NCI-H82 treated with DMSO at 0.1 percent for 48 hours (cell line): ENCODE measurements around the gene SWT1.
"Not testable (repeated sequence)": the region's sequence is repeated elsewhere in the genome, so short reads cannot be mapped to it uniquely, and the experiment has no call there.

Source experiments
- DNase-seq: peaks from one replicate; lab custom pipeline; 2025; ENCODE audit not compliant: unreplicated experiment; lab: John Stamatoyannopoulos, UW

SWT1 gene

DNA sequence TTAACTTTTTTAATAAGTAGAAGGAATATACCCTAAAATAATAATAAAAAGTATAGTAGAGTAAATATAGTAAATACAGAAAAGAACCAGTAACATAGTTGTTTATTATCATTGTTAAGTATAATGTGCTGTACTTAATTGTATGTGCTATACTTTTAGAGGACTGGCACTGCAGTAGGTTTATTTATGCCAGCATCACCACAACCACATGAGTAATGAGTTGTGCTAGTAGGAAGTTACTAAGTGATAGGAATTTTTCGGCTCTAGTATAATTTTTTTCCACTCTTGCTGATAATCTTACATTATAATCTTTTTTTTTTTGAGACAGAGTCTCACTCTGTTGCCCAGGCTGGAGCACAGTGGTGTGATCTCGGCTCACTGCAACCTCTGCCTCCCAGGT, 88.5 kb downstream of the SWT1 start:
- DNase-seq: no peak

DNA sequence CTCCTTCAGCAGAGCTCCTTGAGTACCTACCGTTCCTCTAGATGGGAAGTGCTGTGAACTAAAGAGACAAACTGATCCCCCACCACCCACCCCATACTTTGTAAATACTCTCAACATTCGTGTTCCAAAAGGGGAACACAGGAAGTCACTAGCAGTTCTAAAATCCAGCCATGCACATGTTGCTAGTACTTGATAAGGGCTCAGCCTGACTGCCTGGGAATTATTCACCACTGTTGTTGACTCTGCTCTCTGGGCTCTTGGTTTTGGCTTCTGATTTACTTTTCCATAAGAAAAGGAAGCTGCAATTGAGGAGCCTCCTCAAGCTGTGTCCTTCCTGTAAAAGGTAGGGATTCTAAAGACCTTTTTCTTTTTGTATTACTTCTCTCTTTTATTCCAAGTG, 92.6 kb downstream of the SWT1 start:
- DNase-seq: no peak

DNA sequence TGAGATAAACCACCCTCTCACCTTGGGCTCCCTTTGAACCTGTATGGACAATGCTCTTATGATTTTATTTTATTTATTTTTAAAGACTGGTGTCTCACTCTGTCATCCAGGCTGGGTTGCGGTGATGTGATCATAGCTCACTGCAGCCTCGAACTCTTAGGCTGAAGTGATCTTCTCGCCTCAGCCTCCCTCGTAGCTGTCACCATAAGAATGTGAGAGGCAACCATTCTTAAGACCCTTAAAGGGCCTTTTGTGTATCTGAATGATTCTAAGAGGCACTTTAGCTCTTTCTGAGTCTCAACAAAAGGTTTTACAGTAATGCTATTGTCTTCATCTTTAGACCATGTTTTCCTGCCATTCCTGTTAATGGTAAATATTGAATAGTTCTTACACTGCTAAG, 93.1 kb downstream of the SWT1 start:
- no peak for DNase-seq

DNA sequence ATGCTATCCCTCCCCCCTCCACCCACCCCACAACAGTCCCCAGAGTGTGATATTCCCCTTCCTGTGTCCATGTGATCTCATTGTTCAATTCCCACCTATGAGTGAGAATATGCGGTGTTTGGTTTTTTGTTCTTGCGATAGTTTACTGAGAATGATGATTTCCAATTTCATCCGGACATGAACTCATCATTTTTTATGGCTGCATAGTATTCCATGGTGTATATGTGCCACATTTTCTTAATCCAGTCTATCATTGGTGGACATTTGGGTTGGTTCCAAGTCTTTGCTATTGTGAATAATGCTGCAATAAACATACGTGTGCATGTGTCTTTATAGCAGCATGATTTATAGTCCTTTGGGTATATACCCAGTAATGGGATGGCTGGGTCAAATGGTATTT, 95.0 kb downstream of the SWT1 start:
- not testable (repeated sequence) for DNase-seq

DNA sequence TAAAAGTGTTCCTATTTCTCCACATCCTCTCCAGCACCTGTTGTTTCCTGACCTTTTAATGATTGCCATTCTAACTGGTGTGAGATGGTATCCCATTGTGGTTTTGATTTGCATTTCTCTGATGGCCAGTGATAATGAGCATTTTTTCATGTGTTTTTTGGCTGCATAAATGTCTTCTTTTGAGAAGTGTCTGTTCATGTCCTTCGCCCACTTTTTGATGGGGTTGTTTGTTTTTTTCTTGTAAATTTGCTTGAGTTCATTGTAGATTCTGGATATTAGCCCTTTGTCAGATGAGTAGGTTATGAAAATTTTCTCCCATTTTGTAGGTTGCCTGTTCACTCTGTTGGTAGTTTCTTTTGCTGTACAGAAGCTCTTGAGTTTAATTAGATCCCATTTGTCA, 95.4 kb downstream of the SWT1 start:
- not testable (repeated sequence) for DNase-seq

DNA sequence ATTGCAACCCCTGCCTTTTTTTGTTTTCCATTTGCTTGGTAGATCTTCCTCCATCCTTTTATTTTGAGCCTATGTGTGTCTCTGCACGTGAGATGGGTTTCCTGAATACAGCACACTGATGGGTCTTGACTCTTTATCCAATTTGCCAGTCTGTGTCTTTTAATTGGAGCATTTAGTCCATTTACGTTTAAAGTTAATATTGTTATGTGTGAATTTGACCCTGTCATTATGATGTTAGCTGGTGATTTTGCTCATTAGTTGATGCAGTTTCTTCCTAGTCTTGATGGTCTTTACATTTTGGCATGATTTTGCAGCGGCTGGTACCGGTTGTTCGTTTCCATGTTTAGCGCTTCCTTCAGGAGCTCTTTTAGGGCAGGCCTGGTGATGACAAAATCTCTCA, 98.6 kb downstream of the SWT1 start:
- not testable (repeated sequence) for DNase-seq

DNA sequence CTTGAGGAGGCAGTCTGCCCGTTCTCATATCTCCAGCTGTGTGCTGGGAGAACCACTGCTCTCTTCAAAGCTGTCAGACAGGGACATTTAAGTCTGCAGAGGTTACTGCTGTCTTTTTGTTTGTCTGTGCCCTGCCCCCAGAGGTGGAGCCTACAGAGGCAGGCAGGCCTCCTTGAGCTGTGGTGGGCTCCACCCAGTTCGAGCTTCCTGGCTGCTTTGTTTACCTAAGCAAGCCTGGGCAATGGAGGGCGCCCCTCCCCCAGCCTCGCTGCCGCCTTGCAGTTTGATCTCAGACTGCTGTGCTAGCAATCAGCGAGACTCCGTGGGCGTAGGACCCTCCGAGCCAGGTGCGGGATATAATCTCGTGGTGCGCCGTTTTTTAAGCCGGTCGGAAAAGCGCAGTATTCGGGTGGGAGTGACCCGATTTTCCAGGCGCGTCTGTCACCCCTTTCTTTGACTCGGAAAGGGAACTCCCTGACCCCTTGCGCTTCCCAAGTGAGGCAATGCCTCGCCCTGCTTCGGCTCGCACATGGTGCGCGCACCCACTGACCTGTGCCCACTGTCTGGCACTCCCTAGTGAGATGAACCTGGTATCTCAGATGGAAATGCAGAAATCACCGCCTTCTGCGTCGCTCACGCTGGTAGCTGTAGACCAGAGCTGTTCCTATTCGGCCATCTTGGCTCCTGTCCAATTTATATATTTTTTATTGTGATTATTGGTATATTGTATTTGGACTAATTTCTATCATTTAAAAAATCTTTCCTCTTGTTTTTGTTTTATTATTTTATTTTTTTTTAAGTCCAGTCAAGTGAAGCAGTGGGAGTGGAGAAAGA, 100.4 kb downstream of the SWT1 start:
- DNase-seq: not testable (repeated sequence)

DNA sequence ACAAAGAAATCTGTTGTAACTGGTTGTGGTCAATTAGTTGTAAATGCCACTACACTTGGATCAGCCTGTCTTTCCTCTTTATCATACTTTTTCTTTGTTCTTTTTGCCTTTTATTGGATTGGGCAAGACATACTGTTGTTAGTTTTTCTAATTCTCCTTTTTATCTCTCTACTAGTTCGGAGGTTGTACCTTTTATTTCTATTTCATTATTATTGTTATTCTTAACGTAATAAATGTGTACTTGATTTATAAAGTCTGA, 100.9 kb downstream of the SWT1 start:
- DNase-seq: no peak

DNA sequence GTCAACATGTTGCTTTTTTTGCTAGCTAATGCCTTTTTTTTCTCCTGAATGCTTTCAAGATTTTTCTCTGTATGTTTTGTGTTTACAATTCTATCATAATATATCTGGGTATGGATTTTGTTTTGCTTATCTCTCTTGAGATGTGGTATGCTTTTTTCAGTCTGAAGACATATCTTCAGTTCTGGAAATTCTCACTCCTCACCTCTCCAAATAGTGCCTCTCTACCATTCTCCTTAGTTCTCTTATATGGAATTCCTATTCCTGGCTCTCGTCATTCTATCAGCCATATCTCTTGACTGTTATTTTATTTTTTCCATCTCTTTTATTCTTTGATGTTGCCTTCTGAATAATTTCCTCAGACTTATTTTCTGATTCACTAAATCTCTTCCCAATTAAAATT, 101.7 kb downstream of the SWT1 start:
- no peak for DNase-seq

DNA sequence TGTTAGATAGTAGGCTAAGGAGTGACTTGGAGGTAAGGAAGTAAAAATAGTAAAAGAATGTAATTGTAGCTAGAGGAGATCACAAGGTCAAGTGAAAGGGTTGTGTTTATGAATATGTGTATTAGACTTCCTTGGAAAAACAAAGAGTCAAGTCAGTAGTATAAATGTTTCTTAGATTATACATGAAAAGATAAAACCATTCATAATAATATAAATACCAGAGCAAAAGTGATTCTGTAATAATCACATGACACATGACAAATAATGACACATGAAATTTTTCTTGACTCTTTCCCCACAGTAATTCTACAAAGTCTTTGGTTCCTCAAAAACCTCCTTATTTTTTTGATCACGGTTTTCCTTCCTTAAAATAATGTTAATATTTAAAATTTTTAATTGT, 103.6 kb downstream of the SWT1 start:
- no peak for DNase-seq

DNA sequence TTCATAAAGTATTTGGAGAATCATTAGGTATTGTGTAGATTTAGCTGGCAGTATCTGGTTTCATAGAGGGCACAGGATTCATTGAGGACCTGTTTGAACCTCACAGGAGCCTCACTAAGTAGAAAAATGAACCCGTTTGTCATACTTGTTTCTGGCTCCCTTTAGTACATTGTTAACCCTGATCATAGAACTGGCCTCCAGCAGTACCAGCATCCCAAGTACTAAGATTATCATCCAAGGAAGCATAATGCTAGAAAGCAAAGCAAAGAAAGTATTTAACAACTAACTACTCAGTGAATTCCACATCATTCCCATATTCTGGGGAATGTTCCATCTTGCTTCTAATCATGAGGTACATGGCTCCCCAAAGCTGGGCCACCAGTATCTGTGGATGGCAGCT, 105.2 kb downstream of the SWT1 start:
- no peak for DNase-seq

DNA sequence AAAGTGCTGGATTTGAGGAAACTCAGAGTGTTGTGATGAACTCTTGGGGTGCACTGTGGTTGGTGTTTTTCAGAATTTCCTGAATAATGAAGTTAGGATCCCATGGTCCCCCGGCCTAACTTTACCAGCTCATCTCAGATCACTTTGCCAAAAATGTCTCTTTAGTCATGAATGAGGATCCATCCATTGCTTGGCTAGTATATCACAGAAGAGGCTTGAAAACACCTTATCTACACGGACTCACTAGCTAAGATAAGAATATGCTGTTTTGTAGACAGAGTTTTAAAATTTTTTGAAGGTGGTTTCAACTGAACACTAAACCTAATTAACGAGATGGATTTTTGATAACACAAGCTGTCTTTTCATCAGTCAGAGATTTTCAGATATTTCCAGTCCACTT, 106.3 kb downstream of the SWT1 start:
- no peak for DNase-seq

DNA sequence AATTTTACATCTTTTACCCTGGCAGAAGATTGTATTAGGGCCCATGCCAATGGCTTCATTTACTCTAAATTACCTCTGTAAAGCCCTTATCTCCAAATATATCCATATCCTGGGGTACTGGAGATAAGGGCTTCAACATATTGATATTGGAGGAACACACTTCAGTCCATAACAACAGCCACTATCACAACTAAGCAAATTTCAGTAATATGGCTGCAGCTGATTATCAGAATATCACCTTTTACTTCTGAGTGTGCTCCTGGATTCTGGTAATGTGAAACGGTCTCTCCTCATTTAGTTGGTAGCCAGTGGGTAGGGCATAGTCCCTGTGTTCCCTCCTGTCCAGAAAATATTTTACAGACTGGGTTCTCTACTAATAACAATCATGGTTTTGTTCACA, 106.8 kb downstream of the SWT1 start:
- no peak for DNase-seq

DNA sequence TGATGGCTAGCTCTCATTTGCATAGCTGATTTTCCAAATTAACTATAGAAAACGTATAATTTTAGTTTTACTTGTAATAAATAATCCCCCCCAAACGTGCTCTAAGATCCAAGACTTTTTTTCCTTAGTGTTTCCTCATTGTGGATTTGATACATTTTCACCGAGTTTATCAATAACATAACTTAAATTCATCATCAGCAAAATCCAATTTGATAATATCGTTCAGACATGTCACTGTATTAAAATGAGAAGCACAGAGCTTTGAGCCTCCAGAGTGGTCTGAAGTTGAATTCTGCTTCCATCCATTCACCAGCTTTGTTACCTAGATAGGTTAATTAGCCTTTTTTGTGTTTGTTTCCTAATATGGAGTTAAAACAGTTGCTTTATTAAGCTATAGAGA, 108.3 kb downstream of the SWT1 start:
- no peak for DNase-seq

DNA sequence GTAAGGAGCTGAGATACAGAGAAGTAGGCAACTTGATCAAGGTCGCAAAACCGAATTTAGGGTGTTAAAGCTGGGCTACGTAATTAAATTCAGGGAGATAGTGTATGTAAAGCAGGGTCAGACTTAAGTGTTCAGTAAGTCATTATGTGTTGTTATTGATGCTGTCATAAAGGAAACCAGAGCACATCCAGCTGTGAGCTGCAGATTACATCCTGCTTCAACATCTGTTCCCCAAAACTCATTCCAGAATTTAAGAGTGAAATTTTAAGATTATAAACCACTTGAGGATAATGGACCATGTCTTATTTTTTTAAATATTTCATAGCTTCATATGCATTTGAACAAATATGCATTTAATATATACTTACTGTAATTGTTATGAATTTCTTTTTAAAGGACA, 110.3 kb downstream of the SWT1 start:
- no peak for DNase-seq

DNA sequence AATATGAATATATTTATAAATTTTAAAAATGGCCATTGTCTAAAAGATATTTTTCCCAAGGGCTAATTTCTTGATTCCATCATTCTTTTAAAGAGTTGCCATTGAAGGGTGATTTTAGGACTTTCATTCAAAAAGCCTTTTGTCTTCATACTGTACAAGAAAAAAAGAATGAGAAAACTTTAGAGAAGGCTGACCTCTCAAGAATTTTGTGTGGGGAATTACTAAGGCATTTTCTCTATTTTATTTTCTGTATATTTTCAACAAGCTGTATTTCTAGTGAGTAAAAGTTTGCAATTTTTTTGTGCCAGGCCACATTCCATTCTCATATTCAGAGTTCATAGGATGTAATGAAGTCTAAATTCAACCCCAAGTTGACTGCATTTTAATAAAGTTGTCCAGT, 110.7 kb downstream of the SWT1 start:
- DNase-seq: no peak

DNA sequence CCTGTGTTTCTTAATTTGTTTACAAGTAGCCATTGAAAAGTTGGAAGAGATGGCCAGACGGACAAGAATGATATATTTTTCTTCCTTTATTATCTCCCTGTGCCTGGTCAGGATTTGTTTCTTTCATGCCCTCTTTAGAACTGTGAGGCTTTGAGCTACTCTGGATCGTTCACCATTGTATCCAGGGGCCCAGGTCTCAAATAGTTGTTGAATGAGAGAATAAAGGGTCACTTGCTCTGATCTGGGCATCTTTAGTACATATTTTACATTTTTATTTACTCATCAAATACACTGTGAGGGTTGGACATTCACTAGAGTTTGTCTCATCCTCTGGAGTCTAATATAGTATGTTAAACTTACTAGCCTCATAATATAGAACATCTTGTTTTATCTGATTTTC, 111.4 kb downstream of the SWT1 start:
- no peak for DNase-seq

DNA sequence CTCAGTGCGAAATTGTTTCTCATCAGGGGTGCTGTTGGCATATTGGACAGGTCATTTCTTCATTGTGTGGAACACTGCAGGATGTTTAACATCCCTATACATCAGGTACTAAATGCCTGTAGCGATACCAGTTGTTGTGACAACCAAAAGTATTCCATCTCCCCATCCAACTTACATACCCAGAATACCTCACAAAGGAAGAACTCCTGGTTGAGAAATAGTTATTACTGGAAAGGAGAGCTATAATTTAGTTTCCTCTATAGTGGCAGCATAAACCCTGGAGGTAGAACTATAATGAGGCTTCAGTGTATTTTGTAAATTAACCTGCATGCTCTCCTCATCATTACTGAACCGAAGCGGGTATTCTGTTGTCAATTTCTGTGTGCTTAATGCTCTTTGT, 115.0 kb downstream of the SWT1 start:
- DNase-seq: no peak

DNA sequence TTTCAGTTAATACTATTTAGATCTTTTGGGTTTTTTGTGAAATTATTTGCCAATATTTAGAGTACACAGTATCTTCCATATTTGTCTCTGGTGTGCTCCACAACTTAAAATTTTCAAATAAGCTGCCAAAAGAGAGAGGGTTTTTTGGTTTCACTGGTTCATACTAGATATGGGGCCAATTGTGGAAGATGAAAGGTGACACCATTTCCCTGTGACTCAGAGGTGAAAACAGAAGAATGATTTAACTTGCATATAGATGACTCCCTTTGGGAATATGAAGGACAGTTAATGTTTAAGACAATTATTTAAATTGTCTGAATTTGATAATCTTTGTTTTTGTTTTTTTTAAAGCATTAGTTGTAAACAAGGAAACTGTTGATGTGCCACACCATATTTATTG, 122.6 kb downstream of the SWT1 start:
- DNase-seq: no peak

DNA sequence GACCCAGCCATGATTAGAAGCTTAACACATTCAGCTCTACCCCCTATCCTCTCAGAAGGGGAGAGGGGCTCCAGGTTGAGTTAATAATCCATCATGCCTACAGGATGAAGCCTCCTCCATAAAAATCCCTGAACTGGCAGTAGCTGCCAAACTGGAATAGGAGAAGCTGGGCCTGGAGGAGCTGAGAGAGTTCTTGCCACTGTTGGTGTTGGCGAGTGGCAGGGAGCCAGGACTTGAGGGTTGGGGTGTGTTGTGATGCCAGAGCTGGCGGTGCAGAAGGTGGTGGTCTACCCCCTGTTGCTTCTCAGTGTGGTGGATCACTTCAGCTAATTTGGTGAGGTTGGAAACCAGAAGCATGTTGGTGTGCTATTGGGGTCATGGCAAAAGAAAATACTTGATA, 123.6 kb downstream of the SWT1 start:
- no peak for DNase-seq

DNA sequence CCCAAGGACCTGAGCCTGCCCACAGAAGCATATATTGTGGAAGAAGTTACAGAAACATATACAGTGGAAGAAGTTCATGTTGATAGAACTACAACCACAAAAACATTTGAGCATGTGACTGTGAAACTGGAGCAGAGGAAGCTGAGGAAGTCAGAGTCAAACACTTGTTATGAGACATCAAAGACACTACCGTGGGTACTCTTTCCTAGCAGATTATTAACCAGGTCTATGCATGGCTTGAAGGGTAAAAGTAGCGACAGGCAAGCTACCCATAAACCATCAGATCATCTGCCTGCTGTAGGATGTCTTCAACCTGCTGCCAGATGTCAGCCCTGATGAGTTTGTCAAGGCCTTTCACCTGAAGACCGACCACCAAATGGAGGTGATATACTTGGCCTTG, 124.3 kb downstream of the SWT1 start:
- no peak for DNase-seq

DNA sequence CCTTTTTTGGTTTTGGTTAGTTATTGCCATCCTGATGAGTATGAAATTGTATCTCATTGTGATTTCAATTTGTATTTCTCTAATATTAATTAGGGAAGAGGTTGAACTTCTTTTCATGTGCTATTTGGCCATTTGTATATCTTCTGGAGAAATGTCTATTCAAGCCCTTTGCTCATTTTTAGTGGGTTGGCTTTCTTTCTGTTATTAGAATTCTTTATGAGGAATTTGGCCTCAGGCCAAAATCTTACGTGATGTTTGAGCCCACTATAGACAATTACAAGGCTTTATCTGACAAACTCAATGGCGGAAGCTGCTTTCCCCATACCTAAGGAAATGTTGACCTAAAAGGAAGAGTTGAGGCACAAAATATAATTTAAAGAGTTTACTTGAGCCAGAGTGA, 127.1 kb downstream of the SWT1 start:
- no peak for DNase-seq

DNA sequence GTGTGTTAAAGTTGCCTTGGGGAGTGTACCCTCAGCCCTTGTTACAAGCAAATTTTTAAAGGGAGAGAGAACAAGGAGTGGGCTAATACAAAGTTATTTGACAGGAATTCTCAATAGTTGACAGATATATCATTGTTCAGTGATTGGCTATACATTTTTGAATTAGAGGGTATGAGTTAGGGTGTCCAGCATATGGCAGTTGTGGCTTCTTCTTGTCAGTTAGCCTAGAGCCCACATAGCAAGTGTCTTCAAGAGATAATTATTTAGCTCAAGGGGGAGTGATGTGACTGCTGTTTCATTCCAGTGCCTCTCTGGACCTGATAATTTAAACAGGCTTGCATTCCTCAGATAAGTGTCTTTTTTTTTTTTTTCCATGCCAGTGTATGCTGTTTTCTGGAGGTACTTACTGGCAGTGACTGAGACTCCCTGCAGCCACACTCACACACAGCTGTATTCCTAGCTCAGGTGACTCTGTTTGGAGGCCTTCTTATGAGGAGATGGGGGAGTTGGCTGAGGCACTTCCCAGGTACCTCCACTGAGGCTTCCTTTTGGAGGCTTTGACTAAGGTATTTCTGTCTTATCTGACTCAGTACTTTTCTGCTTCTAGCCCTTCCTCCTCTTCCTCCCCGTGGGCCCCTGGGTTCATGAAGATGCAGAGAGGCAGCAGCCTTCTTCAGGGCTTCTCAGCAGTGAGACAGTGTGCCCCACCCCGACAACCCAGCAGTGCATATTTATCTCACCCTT, 127.7 kb downstream of the SWT1 start:
- no peak for DNase-seq
